SIG-M5 treated with dmso at 0.1 percent for 504 hours (cell line): ENCODE measurements around the gene SLC7A6.

Experiments
- DNase-seq: peaks from one replicate; lab custom pipeline; 2025; ENCODE audit not compliant: unreplicated experiment; lab: John Stamatoyannopoulos, UW

Gene SLC7A6

GRCh38 chr16:68234188-68235107, 29.9 kb upstream of the SLC7A6 start:
- peak; percentile 66 for DNase-seq

- DNase-seq, result no peak
Measured at GRCh38 chr16:68235108-68235886, 29.0 kb upstream of the SLC7A6 start.

- no peak for DNase-seq
Measured at GRCh38 chr16:68235887-68236136, 28.5 kb upstream of the SLC7A6 start, which contains the start of gene ESRP2. ESRP2 (minus strand) TSS chr16:68236127; CDS start chr16:68236045, 82 bp downstream.

- peak; percentile 31 for DNase-seq
Measured at GRCh38 chr16:68236137-68236825, 28.0 kb upstream of the SLC7A6 start.

- no peak for DNase-seq
Measured at GRCh38 chr16:68236826-68237242, 27.5 kb upstream of the SLC7A6 start.

GRCh38 chr16:68237243-68238028, 26.9 kb upstream of the SLC7A6 start:
- DNase-seq, result peak; percentile 93

GRCh38 chr16:68238029-68238345, 26.3 kb upstream of the SLC7A6 start:
- no peak for DNase-seq

GRCh38 chr16:68242085-68242484, 22.2 kb upstream of the SLC7A6 start:
- no peak for DNase-seq

- no peak for DNase-seq
Measured at GRCh38 chr16:68242926-68243858, 21.1 kb upstream of the SLC7A6 start.

GRCh38 chr16:68244481-68244902, 19.8 kb upstream of the SLC7A6 start:
- DNase-seq, result no peak

GRCh38 chr16:68244903-68245853, 19.1 kb upstream of the SLC7A6 start, which contains the start of gene PLA2G15:
PLA2G15 (plus strand) TSS chr16:68245373; CDS start chr16:68245427, 54 bp downstream.
- peak; percentile 78 for DNase-seq

GRCh38 chr16:68246121-68246520, 18.2 kb upstream of the SLC7A6 start:
- no peak for DNase-seq

GRCh38 chr16:68246666-68247065, 17.7 kb upstream of the SLC7A6 start:
- DNase-seq, result no peak

- no peak for DNase-seq
Measured at GRCh38 chr16:68247400-68247799, 16.9 kb upstream of the SLC7A6 start.

GRCh38 chr16:68247932-68248331, 16.4 kb upstream of the SLC7A6 start:
- no peak for DNase-seq

- DNase-seq, result no peak
Measured at GRCh38 chr16:68249371-68249770, 15.0 kb upstream of the SLC7A6 start.

- no peak for DNase-seq
Measured at GRCh38 chr16:68250951-68251350, 13.4 kb upstream of the SLC7A6 start.

GRCh38 chr16:68251832-68252231, 12.5 kb upstream of the SLC7A6 start:
- DNase-seq, result no peak

GRCh38 chr16:68252383-68252782, 11.9 kb upstream of the SLC7A6 start:
- DNase-seq, result no peak
